Natural killer cell treated with Interleukin-12 subunit alpha and Interleukin-12 subunit beta and Interleukin-15 and Interleukin-18, amount 100 ng/mL, for 72 hours (primary cell): ENCODE measurements around the gene SDK1. TPM values are rescaled to one million over a fixed set of nuclear protein-coding genes. Genes with fewer than 3 reads are reported as not detected.
"Not testable (repeated sequence)": the region's sequence is repeated elsewhere in the genome, so short reads cannot be mapped to it uniquely, and the experiment has no call there.

Source experiments
- ATAC-seq, 2 donors: fragments of 150-1000 bp; cut with Tn5 transposase in 1 of 2; sonication (Bioruptor Pico), chemical (Tn5 transposase) in 1 of 2; 2 replicates each; pipeline ENCODE4 v1.10.0; 2021
- DNase-seq: peaks from one replicate; pipeline ENCODE4 v3.0.0; 2022; ENCODE audit warnings: low spot score
- H3K27ac Mint-ChIP-seq, 2 donors: 1 replicate in 1 of 2; 2 replicates in 1 of 2; pipeline ENCODE4 v1.8.0; 2022; ENCODE audit warnings: mixed read lengths in 2 of 2, mild to moderate bottlenecking in 1 of 2, moderate library complexity in 1 of 2
- H3K27me3 Mint-ChIP-seq, 2 donors: 1 replicate in 1 of 2; 2 replicates in 1 of 2; pipeline ENCODE4 v1.8.0; 2022; ENCODE audit warnings: mixed read lengths in 2 of 2
- H3K36me3 Mint-ChIP-seq: one replicate; pipeline ENCODE4 v1.8.0; 2022; ENCODE audit warnings: mixed read lengths
- H3K4me1 Mint-ChIP-seq, 2 donors: 1 replicate in 1 of 2; 2 replicates in 1 of 2; pipeline ENCODE4 v1.8.0; 2022; ENCODE audit warnings: low read depth in 2 of 2, mixed read lengths in 2 of 2, mild to moderate bottlenecking in 1 of 2
- H3K4me3 Mint-ChIP-seq: one replicate; pipeline ENCODE4 v1.8.0; 2022; ENCODE audit warnings: mixed read lengths
- H3K9me3 Mint-ChIP-seq: 2 replicates; pipeline ENCODE4 v1.8.0; 2022; ENCODE audit warnings: mixed read lengths
- total RNA-seq, 2 donors: library from RNA; stranded (reverse); gene quantifications; one replicate each; pipeline ENCODE4 v1.2.3, GENCODE V29; 2022

The SDK1 gene
- total RNA-seq, 2 donors from 2014 or later: 0.20 to 0.40 TPM

GRCh38 chr7:4086723-4087122 is 785.7 kb downstream of the SDK1 start:
- peaks cover 9 to 23% of the 10 kb centered on the region in 2 donors for H3K27me3 Mint-ChIP-seq
- no peak overlapping the region for H3K4me3 Mint-ChIP-seq
- peaks cover 3% of the 10 kb centered on the region for H3K9me3 Mint-ChIP-seq
- H3K36me3 Mint-ChIP-seq: no peaks in the 10 kb centered on the region
- DNase-seq: no peak
- ATAC-seq: no peak
- no peak overlapping the region for H3K27ac Mint-ChIP-seq
- peaks cover 0 to 6% of the 10 kb centered on the region in 2 donors for H3K4me1 Mint-ChIP-seq

DNA sequence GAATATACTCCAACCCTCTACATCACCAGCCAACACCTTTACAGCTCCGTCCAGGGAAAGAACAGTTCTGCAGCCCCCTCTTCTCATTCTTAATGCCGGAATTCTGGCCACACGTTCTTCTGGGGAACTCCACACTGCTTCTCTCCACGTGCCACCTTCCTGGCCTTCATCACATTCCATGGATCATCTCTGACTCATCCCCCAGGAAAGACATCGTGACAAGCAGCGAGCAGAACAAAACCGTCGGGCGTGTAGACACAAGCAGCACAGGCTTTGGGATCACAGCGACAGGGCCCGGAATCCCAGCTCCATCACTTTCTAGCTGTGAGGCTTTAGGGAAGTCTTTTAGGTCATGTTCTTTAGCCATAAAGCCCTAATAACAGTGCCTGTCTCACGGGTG is 790.7 kb downstream of the SDK1 start:
- Mint-ChIP-seq H3K9me3 (no peaks in the 10 kb centered on the region), H3K36me3 (no peaks in the 10 kb centered on the region)

DNA sequence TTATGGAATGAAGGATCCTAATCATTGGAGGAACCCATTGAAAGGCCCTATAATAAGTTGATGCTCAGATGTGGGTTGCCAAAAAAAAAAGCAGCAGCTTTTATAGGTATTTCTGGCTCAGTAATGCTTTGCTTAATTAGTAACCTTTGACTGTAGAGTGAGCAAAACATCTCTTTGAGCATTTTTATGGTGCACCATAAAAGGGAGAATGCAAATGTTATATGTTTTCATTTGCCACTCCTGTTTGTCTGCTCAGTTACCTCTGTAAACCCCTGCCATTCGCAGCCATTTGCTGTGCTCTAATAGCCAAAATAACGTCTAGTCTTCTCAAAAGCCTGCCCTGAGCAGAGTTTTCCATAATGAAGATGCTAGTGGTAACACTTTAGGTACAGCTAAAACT is 792.0 kb downstream of the SDK1 start:
- H3K4me1 Mint-ChIP-seq: no peaks in the 10 kb centered on the region
- no peak for DNase-seq
- no peak overlapping the region for H3K27ac Mint-ChIP-seq
- peaks cover 3 to 15% of the 10 kb centered on the region in 2 donors for H3K27me3 Mint-ChIP-seq
- H3K4me3 Mint-ChIP-seq: no peak overlapping the region
- ATAC-seq: no peak
- H3K9me3 Mint-ChIP-seq: no peaks in the 10 kb centered on the region
- H3K36me3 Mint-ChIP-seq: no peaks in the 10 kb centered on the region

More for the DNA sequence above, 790.7 kb downstream of the SDK1 start:
- Mint-ChIP-seq H3K4me1 (no peaks in the 10 kb centered on the region), H3K4me3 (no peak overlapping the region), H3K27ac (no peak overlapping the region), H3K27me3 (peaks cover 3 to 16% of the 10 kb centered on the region in 2 donors)
- no peak for ATAC-seq
- no peak for DNase-seq

GRCh38 chr7:4093483-4093882 is 792.4 kb downstream of the SDK1 start:
- no peaks in the 10 kb centered on the region for H3K4me1 Mint-ChIP-seq
- H3K9me3 Mint-ChIP-seq: no peaks in the 10 kb centered on the region
- H3K4me3 Mint-ChIP-seq: no peak overlapping the region
- no peak for ATAC-seq
- DNase-seq: no peak
- H3K36me3 Mint-ChIP-seq: no peaks in the 10 kb centered on the region
- no peak overlapping the region for H3K27ac Mint-ChIP-seq
- H3K27me3 Mint-ChIP-seq: peaks cover 5 to 15% of the 10 kb centered on the region in 2 donors

GRCh38 chr7:4094158-4094557 is 793.1 kb downstream of the SDK1 start:
- H3K4me3 Mint-ChIP-seq, H3K4me1 Mint-ChIP-seq, H3K27ac Mint-ChIP-seq, H3K36me3 Mint-ChIP-seq, H3K9me3 Mint-ChIP-seq, DNase-seq, ATAC-seq: not testable (repeated sequence)
- H3K27me3 Mint-ChIP-seq: peaks cover 9 to 21% of the 10 kb centered on the region in 2 donors

GRCh38 chr7:4097001-4097609 is 796.1 kb downstream of the SDK1 start:
- no peaks in the 10 kb centered on the region for H3K36me3 Mint-ChIP-seq
- no peaks in the 10 kb centered on the region for H3K9me3 Mint-ChIP-seq
- no peaks in the 10 kb centered on the region for H3K4me1 Mint-ChIP-seq
- peaks cover 6 to 7% of the 10 kb centered on the region in 2 donors for H3K27me3 Mint-ChIP-seq
- no peak overlapping the region for H3K4me3 Mint-ChIP-seq
- DNase-seq: no peak
- no peak overlapping the region for H3K27ac Mint-ChIP-seq
- ATAC-seq: no peak

DNA sequence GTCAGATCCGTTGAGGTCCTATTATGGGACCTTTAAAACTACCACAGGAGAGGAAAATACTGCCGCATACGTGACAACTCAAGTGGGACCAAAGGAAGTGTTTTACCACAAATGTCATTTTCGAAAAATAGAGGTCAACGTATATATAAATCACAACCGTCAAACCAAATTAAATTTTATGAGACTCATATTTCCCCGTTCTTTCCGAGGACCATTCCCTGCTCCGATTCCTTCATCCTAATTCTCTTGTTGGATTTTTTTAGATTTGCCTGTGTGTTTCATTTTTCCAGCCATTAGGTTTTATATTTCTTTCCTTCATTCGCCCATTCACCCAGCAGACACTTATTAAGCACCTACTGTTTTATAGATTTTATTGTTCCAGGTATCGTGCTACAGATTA is 797.1 kb downstream of the SDK1 start:
- H3K27me3 Mint-ChIP-seq: peaks cover 6 to 7% of the 10 kb centered on the region in 2 donors
- H3K4me3 Mint-ChIP-seq: no peak overlapping the region
- DNase-seq (no peak), ATAC-seq (no peak)
- H3K36me3 Mint-ChIP-seq: no peaks in the 10 kb centered on the region
- H3K4me1 Mint-ChIP-seq: no peaks in the 10 kb centered on the region
- no peaks in the 10 kb centered on the region for H3K9me3 Mint-ChIP-seq
- no peak overlapping the region for H3K27ac Mint-ChIP-seq

DNA sequence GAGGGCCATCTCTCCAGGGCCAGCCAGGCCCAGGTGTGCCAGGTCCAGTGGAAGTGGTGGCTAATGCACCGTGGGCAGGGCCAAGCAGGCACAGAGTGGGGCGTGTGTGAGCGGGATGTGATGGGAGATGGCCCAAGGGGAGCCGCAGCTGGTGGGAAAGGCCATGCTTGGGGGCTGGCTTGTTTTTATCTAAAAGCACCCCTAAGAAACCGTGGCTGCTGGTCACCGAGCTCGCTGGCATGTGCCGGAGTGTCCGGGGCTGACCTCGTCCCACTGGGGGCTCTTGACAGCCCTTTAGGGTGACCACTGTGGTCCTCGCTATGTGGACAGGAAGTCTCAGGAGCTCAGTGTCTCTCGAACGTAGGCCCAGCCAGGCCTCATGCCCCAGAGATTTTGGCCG is 798.6 kb downstream of the SDK1 start:
- no peak for ATAC-seq
- H3K9me3 Mint-ChIP-seq: no peaks in the 10 kb centered on the region
- DNase-seq: no peak
- peaks cover 6 to 7% of the 10 kb centered on the region in 2 donors for H3K27me3 Mint-ChIP-seq
- no peak overlapping the region for H3K27ac Mint-ChIP-seq
- H3K4me1 Mint-ChIP-seq: no peaks in the 10 kb centered on the region
- H3K36me3 Mint-ChIP-seq: no peaks in the 10 kb centered on the region
- no peak overlapping the region for H3K4me3 Mint-ChIP-seq

DNA sequence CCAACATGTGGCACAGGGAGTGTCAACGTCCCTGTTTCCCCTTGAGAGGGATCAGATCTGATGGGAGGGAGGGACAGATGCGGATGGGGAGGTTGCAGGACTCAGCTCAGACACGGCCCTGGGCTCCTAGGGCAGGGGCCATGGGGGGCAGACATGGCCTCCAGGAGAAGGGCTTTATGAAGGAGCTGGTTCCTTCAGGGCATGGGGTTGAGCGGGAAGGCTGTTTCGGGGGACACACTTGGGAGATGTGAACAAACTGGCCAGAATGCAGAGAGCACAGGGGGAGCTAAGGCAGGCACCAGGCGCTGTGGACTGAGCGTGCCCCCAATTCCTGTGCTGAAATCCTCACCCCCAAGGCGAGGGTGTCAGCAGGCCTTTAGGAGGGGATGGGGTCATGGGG is 799.1 kb downstream of the SDK1 start:
- H3K4me3 Mint-ChIP-seq: no peak overlapping the region
- H3K27me3 Mint-ChIP-seq: peaks cover 6 to 7% of the 10 kb centered on the region in 2 donors
- ATAC-seq (peak in 1 of 2 donors; percentile 2), DNase-seq (no peak)
- no peaks in the 10 kb centered on the region for H3K9me3 Mint-ChIP-seq
- H3K27ac Mint-ChIP-seq: no peak overlapping the region
- no peaks in the 10 kb centered on the region for H3K4me1 Mint-ChIP-seq
- no peaks in the 10 kb centered on the region for H3K36me3 Mint-ChIP-seq

- Mint-ChIP-seq H3K4me1 (no peaks in the 10 kb centered on the region), H3K27ac (no peak overlapping the region), H3K36me3 (no peaks in the 10 kb centered on the region), H3K27me3 (peaks cover 6 to 7% of the 10 kb centered on the region in 2 donors), H3K4me3 (no peak overlapping the region), H3K9me3 (no peaks in the 10 kb centered on the region)
- no peak for DNase-seq
- ATAC-seq: no peak
Observed at GRCh38 chr7:4100691-4101090, 799.6 kb downstream of the SDK1 start.

DNA sequence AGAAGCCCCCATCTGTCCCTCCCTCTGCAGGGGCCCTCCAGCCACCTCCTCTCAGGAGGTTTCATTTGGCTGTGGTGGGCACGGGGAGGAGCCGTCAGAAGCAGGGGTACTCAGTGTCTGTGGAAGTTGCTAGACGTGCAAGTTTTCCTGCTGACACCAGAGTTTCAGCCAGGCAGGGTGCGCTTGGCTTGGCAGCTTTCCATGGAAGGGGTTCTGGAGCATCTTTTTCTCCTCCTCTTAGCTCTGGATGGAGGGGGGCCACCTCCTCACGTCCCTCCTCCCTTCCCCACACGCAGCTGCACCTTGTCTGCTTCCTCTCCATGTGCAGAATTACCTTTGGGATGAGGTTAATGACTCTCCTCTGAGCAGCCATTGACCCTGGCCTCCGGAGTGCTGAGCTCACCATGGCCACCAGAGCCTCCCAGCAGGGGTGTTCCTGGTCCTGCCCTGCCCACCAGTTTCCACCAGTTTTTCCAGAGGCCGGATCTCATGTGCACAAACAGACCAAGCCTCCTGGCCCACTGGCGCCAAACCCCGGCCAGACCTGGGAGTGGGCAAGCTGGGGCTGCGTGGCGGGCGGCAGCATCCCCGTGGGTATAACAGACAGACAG is 801.3 kb downstream of the SDK1 start:
- Mint-ChIP-seq H3K9me3 (no peaks in the 10 kb centered on the region), H3K27ac (no peak overlapping the region), H3K4me3 (no peak overlapping the region), H3K27me3 (peaks cover 6 to 7% of the 10 kb centered on the region in 2 donors), H3K4me1 (no peaks in the 10 kb centered on the region), H3K36me3 (no peaks in the 10 kb centered on the region)
- no peak for DNase-seq
- ATAC-seq: no peak

DNA sequence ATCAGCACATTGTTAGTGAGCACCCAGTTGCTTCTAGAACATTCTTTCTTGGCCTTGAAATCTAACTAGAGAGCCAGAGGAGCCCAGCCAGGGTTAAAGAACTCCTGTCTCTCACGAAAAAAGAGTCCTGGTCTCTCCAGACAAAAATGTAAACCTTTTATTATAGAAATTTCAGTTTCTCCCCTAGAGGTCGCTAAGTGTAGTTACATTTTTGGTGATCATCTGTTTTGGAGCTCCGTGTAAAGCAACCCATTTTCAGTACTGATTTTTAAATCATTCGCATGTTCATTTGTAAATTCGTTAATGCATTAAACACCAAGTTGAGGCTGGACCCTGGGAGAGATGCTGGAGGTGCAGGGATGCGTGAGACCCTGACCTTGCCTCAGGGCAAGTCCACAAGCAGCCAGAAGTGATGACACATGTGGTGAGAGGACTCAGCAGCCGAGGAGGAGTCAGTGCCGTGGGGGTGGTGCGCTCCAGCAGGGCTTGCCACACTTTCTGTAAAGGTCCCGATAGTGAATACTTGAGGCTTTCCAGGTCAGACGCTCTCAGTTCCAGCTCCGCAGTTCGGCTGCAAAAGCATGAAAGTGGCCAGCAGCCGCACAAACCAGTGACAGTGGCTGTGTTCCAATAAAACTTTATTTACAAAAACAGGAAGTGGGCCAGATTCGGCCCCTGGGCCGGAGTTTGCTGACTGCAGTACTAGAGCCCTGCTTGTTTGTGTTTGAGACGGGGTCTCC is 802.5 kb downstream of the SDK1 start:
- Mint-ChIP-seq H3K9me3 (no peaks in the 10 kb centered on the region), H3K27me3 (peaks cover 4 to 7% of the 10 kb centered on the region in 2 donors), H3K27ac (no peak overlapping the region), H3K36me3 (no peaks in the 10 kb centered on the region), H3K4me1 (no peaks in the 10 kb centered on the region), H3K4me3 (no peak overlapping the region)
- ATAC-seq: no peak
- DNase-seq: no peak

- no peaks in the 10 kb centered on the region for H3K4me1 Mint-ChIP-seq
- no peaks in the 10 kb centered on the region for H3K9me3 Mint-ChIP-seq
- DNase-seq (no peak), ATAC-seq (no peak)
- no peak overlapping the region for H3K27ac Mint-ChIP-seq
- no peaks in the 10 kb centered on the region for H3K27me3 Mint-ChIP-seq
- no peak overlapping the region for H3K4me3 Mint-ChIP-seq
- no peaks in the 10 kb centered on the region for H3K36me3 Mint-ChIP-seq
Observed at GRCh38 chr7:4107839-4108238, 806.8 kb downstream of the SDK1 start.

- Mint-ChIP-seq H3K9me3 (no peaks in the 10 kb centered on the region), H3K27me3 (no peaks in the 10 kb centered on the region), H3K36me3 (no peaks in the 10 kb centered on the region), H3K4me1 (no peaks in the 10 kb centered on the region), H3K27ac (no peak overlapping the region), H3K4me3 (no peak overlapping the region)
- ATAC-seq (no peak), DNase-seq (no peak)
Observed at GRCh38 chr7:4108951-4109350, 807.9 kb downstream of the SDK1 start.
